HepG2 (cell line): ENCODE data around the gene ANKRD61. TPM values are rescaled to one million over a fixed set of nuclear protein-coding genes. Genes with fewer than 3 reads are reported as not detected.
A peak's percentile ranks its signal among the peaks of the same experiment; 100 is the strongest.

Experiments used
- ATAC-seq: fragments of 200-7000 bp; cut with Tn5 transposase; 3 replicates; pipeline ENCODE4 v1.9.1; 2020; ENCODE audit warnings: mild to moderate bottlenecking, moderate library complexity
- BruUV-seq: library from RNA; stranded (reverse); fragments of 400-500 nt; replicated peaks from 2 replicates; lab custom pipeline; 2021; lab: Mats Ljungman, UMichigan
- CTCF ChIA-PET: fragments of 300-600 bp; formaldehyde crosslinking; extraction: SDS; loops from one replicate; lab custom pipeline; 2021; ENCODE audit warnings: low total read pairs, inconsistent platforms, low intra/inter-chr PET ratio; lab: Yijun Ruan, JAX
- POLR2A ChIA-PET: fragments of 350-600 bp; sonication (Branson Sonifier 250); formaldehyde crosslinking; loops from one replicate; lab custom pipeline; 2020; ENCODE audit warnings: antibody characterized with exemption, inconsistent platforms; lab: Yijun Ruan, JAX
- DNase-seq: peaks from one replicate; pipeline ENCODE4 v3.0.0-alpha.2; 2015; ENCODE audit warnings: low spot score
- FAIRE-seq: peaks from 3 replicates; lab custom pipeline; 2011; peaks lifted over from hg19 to GRCh38; lab: Jason Lieb, UNC
- H2AFZ ChIP-seq: one replicate; pipeline ENCODE4 v1.6.1; 2011; ENCODE audit warnings: low read length, inconsistent platforms
- H3K27ac ChIP-seq: fragments of 300-600 bp; 3 replicates; pipeline ENCODE4 v1.8.0; 2011; ENCODE audit warnings: mixed run types, mild to moderate bottlenecking, mixed read lengths, low read length, inconsistent platforms; ENCODE audit not compliant: insufficient read depth; ENCODE audit errors: extremely low read length
- H3K27me3 ChIP-seq, 2 experiments: fragments of 200-600 bp in 1 of 2; 2 replicates in 1 of 2; 3 replicates in 1 of 2; pipeline versions ENCODE4 v1.6.0 to v1.8.0; 2011; ENCODE audit warnings: low read length in 2 of 2, mild to moderate bottlenecking in 2 of 2, moderate library complexity in 2 of 2, inconsistent platforms in 1 of 2; ENCODE audit not compliant: insufficient read depth in 2 of 2, control insufficient read depth in 1 of 2
- H3K36me3 ChIP-seq, 2 experiments: fragments of 200-600 bp in 1 of 2; replicated peaks in 1 of 2; 2 replicates in 1 of 2; 3 replicates in 1 of 2; pipeline versions ENCODE4 v1.5.1 to v1.8.0; 2011; ENCODE audit warnings: low read length in 2 of 2, inconsistent platforms in 1 of 2; ENCODE audit not compliant: insufficient read depth in 2 of 2, control insufficient read depth in 1 of 2
- H3K4me1 ChIP-seq: 2 replicates; pipeline ENCODE4 v1.5.1; 2012; ENCODE audit warnings: low read length, inconsistent platforms; ENCODE audit not compliant: insufficient read depth
- H3K4me2 ChIP-seq: 2 replicates; pipeline ENCODE4 v1.6.0; 2011; ENCODE audit warnings: low read depth, low read length, inconsistent platforms
- H3K4me3 ChIP-seq, 3 experiments: fragments of 200-600 bp in 1 of 3; sonication (generic), shearing (Covaris generic) in 1 of 3; replicated peaks in 1 of 3; 2 replicates each; pipeline ENCODE4 v1.5.1; 2011 to 2016; ENCODE audit warnings: low read length in 3 of 3, inconsistent platforms in 2 of 3, low read depth in 2 of 3, mild to moderate bottlenecking in 2 of 3, control low read depth in 1 of 3, mixed read lengths in 1 of 3; ENCODE audit not compliant: insufficient read depth in 1 of 3
- H3K79me2 ChIP-seq: one replicate; pipeline ENCODE4 v1.6.1; 2011; ENCODE audit warnings: low read length, inconsistent platforms; ENCODE audit not compliant: insufficient read depth
- H3K9ac ChIP-seq: 2 replicates; pipeline ENCODE4 v1.6.0; 2011; ENCODE audit warnings: mild to moderate bottlenecking, low read depth, low read length, inconsistent platforms; ENCODE audit not compliant: insufficient read depth
- H3K9me3 ChIP-seq: 2 replicates; pipeline ENCODE4 v1.5.1; 2012; ENCODE audit warnings: mild to moderate bottlenecking, low read length
- H4K20me1 ChIP-seq: 2 replicates; pipeline ENCODE4 v1.6.0; 2011; ENCODE audit warnings: inconsistent platforms, mild to moderate bottlenecking, low read length, moderate library complexity; ENCODE audit not compliant: insufficient read depth
- CBX1 ChIP-seq: IDR thresholded peaks from one replicate; pipeline ENCODE4 v1.6.1; 2016; ENCODE audit warnings: antibody characterized with exemption, low read depth
- HES4 ChIP-seq: sonication (generic); formaldehyde crosslinking; IDR thresholded peaks from 2 replicates; pipeline ENCODE4 v1.9.0; 2021; ENCODE audit warnings: mild to moderate bottlenecking, missing genetic modification reagents, borderline replicate concordance
- HNF1B ChIP-seq: sonication (generic); formaldehyde crosslinking; IDR thresholded peaks from 2 replicates; pipeline ENCODE4 v1.5.1; 2020; ENCODE audit warnings: mild to moderate bottlenecking, moderate library complexity, missing genetic modification reagents
- SRSF4 ChIP-seq: fragments of 200-400 bp; formaldehyde crosslinking; IDR thresholded peaks from one replicate; pipeline ENCODE4 v1.6.1; 2018; ENCODE audit warnings: mild to moderate bottlenecking, low read depth, low read length, moderate library complexity; ENCODE audit not compliant: poor library complexity, severe bottlenecking
- TERF1 ChIP-seq: sonication (generic); formaldehyde crosslinking; IDR thresholded peaks from 2 replicates; pipeline ENCODE4 v1.8.0; 2022; ENCODE audit warnings: mild to moderate bottlenecking, missing genetic modification reagents, moderate library complexity
- ZBTB39 ChIP-seq: sonication (generic); formaldehyde crosslinking; IDR thresholded peaks from 2 replicates; pipeline ENCODE4 v1.5.0; 2020; ENCODE audit warnings: missing genetic modification reagents
- ZNF260 ChIP-seq: sonication (generic); formaldehyde crosslinking; IDR thresholded peaks from 2 replicates; pipeline ENCODE4 v1.4.0; 2020; ENCODE audit warnings: missing genetic modification reagents, low read depth, mild to moderate bottlenecking, borderline replicate concordance
- ZNF441 ChIP-seq: sonication (generic); formaldehyde crosslinking; IDR thresholded peaks from 2 replicates; pipeline ENCODE4 v1.7.0; 2021; ENCODE audit warnings: missing genetic modification reagents, borderline replicate concordance
- ZNF703 ChIP-seq: sonication (generic); formaldehyde crosslinking; IDR thresholded peaks from 2 replicates; pipeline ENCODE4 v1.5.1; 2020; ENCODE audit warnings: missing genetic modification reagents, mild to moderate bottlenecking, moderate library complexity, borderline replicate concordance
- ZNF770 ChIP-seq: sonication (generic); formaldehyde crosslinking; IDR thresholded peaks from 2 replicates; pipeline ENCODE4 v1.5.0; 2020; ENCODE audit warnings: mild to moderate bottlenecking, missing genetic modification reagents
- whole genome bisulfite sequencing: methylation state at CpG from one replicate; pipeline ENCODE4 v1.1.6; 2017; ENCODE audit warnings: low lambda C conversion rate; 5-methylcytosine and 5-hydroxymethylcytosine counted together
- in situ Hi-C: cut with HindIII; loops from 2 replicates; pipeline ENCODE4 v1.10.0; 2017; ENCODE audit warnings: low pct_unique_long_range_greater_than_20kb; ENCODE audit not compliant: extremely low pct_ligation_motif_present
- intact Hi-C: fragments of 100-400 bp; cut with micrococcal nuclease; formaldehyde crosslinking; loops from one replicate; pipeline ENCODE4 v1.10.0; 2022; ENCODE audit not compliant: unreplicated experiment
- polyA plus RNA-seq, 8 experiments: library from polyadenylated mRNA; depleted of rRNA in 3 of 8; stranded (reverse) in 7 of 8; unstranded in 1 of 8; fragments of >200 nt; fragmentation: Illumina TruSeq in 4 of 8; extraction: Trizol in 4 of 8; gene quantifications; 2 replicates each; pipeline versions ENCODE4 v1.2.1 to v1.2.3, GENCODE V29; 2011 to 2016; ENCODE audit warnings: low read depth in 4 of 8, missing spikeins in 1 of 8, mixed read lengths in 1 of 8; ENCODE audit not compliant: insufficient read depth in 1 of 8
- total RNA-seq, 5 experiments: library from RNA; depleted of rRNA; stranded (reverse); fragments of >200 nt; fragmentation: Illumina TruSeq; extraction: Trizol; gene quantifications; 2 replicates each; pipeline ENCODE4 v1.2.3, GENCODE V29; 2016; ENCODE audit warnings: low read depth in 1 of 5

ANKRD61 gene
- total and polyA plus RNA-seq, 2 of the 13 experiments (the other 11 are each of a cell fraction or from before 2014, with no cell fraction given): 0.13 TPM; not detected in 1

- Histone ChIP-seq H3K4me1 (no peaks in the 10 kb centered on the region), H3K4me3 (no peak overlapping the region), H4K20me1 (no peaks in the 10 kb centered on the region), H3K27me3 (no peaks in the 10 kb centered on the region), H3K79me2 (no peaks in the 10 kb centered on the region), H3K9ac (no peak overlapping the region), H2AFZ (no peak overlapping the region), H3K36me3 (peaks cover 34 to 87% of the 10 kb centered on the region in 2 experiments), H3K27ac (no peak overlapping the region), H3K4me2 (no peak overlapping the region), H3K9me3 (no peaks in the 10 kb centered on the region)
- in situ Hi-C loops (no loop called here), intact Hi-C loops (no loop called here)
- FAIRE-seq (no peak), DNase-seq (no peak), ATAC-seq (no peak)
- peak; percentile 62 for TF ChIP-seq ZNF770
- TF ChIP-seq SRSF4: no peak
- CTCF ChIA-PET: no interaction called here
- POLR2A ChIA-PET: interaction anchor here (1.2 to 1.7 kb wide), 2 partner anchors 16 to 19 kb away, joined by 3 to 4 read pairs; partner anchors contain the start of genes AIMP2 and PMS2
- WGBS: 96% methylated on average over 1 of the region's 1 CpG
- BruUV-seq: no TSS peak
These were observed 3.3 kb upstream of the ANKRD61 start for GRCh38 chr7:6027806-6028365.

- POLR2A ChIA-PET: no interaction called here
- no peaks in the 10 kb centered on the region for H4K20me1 ChIP-seq
- H3K4me3 ChIP-seq: no peak overlapping the region
- H3K9me3 ChIP-seq: no peaks in the 10 kb centered on the region
- H3K27ac ChIP-seq: no peak overlapping the region
- H2AFZ ChIP-seq: no peak overlapping the region
- DNase-seq: no peak
- ATAC-seq: no peak
- H3K79me2 ChIP-seq: no peaks in the 10 kb centered on the region
- no peak overlapping the region for H3K4me2 ChIP-seq
- in situ Hi-C loops: no loop called here
- no peak for FAIRE-seq
- intact Hi-C loops: no loop called here
- H3K27me3 ChIP-seq: no peaks in the 10 kb centered on the region
- WGBS: 96% methylated on average over 5 of the region's 5 CpGs
- H3K36me3 ChIP-seq: peaks cover 30 to 85% of the 10 kb centered on the region in 2 experiments
- H3K4me1 ChIP-seq: no peaks in the 10 kb centered on the region
- no TSS peak for BruUV-seq
- H3K9ac ChIP-seq: no peak overlapping the region
- CTCF ChIA-PET: no interaction called here
- TF ChIP-seq HNF1B (CRISPR knock-in tag) (no peak), ZNF260 (CRISPR knock-in tag) (no peak), HES4 (CRISPR knock-in tag) (no peak), TERF1 (no peak), ZNF703 (CRISPR knock-in tag) (no peak), CBX1 (no peak), ZBTB39 (CRISPR knock-in tag) (no peak), ZNF441 (no peak)
These were observed 2.6 kb upstream of the ANKRD61 start for GRCh38 chr7:6028563-6028962.
